ENCODE measurements around the gene INTS13. TPM values are rescaled to one million over a fixed set of nuclear protein-coding genes. Genes with fewer than 3 reads are reported as not detected.

INTS13 gene
- total and polyA plus RNA-seq, 8 donors = 7.4 to 13.8 (median 11.2) TPM

GRCh38 chr12:26855337-26855736, 82.4 kb downstream of the INTS13 start:
- FAIRE-seq = no peak

More at GRCh38 chr12:26855337-26855736, 82.4 kb downstream of the INTS13 start:
- no peaks in the 10 kb centered on the region for H3K36me3 ChIP-seq
- TF ChIP-seq CTCF (IDR thresholded peaks at IDR 0.05) = no peak
- ATAC-seq (no peak), DNase-seq (no peak)
- H3K27ac ChIP-seq = no peak overlapping the region
- WGBS, 2 donors = 43 to 52% methylated on average over 1 of the region's 1 CpG
- no peak overlapping the region for H3K4me3 ChIP-seq
- intact Hi-C loops (cut with DNase I) = no loop called here
- peaks cover 4 to 20% (median 10%) of the 10 kb centered on the region in 3 donors for H3K4me1 ChIP-seq
- no peaks in the 10 kb centered on the region for H3K9me3 ChIP-seq
- no peaks in the 10 kb centered on the region for H3K27me3 ChIP-seq

Other genes with a start within 250 kb of the INTS13 start
- 10 to 100 TPM; 19.9 to 51.8 (median 29.3) TPM for gene ITPR2, start 104.8 kb downstream of the INTS13 start, total RNA-seq
- gene ITPR2, start 104.8 kb downstream of the INTS13 start, polyA plus RNA-seq = 1 to 10 TPM; 3.3 TPM
- gene FGFR1OP2, start 489 bp upstream of the INTS13 start, total RNA-seq = 10 to 100 TPM in 5 of 6 donors, 1 to 10 TPM in 1; 9.3 to 23.3 (median 10.9) TPM
- gene FGFR1OP2, start 489 bp upstream of the INTS13 start, polyA plus RNA-seq = 10 to 100 TPM; 11.6 to 17.6 TPM
- 10 to 100 TPM; 36.9 to 67.6 (median 54.4) TPM for gene TM7SF3, start 76.4 kb upstream of the INTS13 start, total RNA-seq
- gene TM7SF3, start 76.4 kb upstream of the INTS13 start, polyA plus RNA-seq = 10 to 100 TPM; 16.8 to 50.0 TPM
- gene MED21, start 84.6 kb upstream of the INTS13 start, total RNA-seq = 10 to 100 TPM; 13.0 to 24.6 (median 18.0) TPM
- gene MED21, start 84.6 kb upstream of the INTS13 start, polyA plus RNA-seq = 10 to 100 TPM; 12.0 to 18.9 TPM
- gene C12orf71, start 144.6 kb upstream of the INTS13 start, total RNA-seq = not detected
- gene C12orf71, start 144.6 kb upstream of the INTS13 start, polyA plus RNA-seq = not detected